Fibroblast of lung (primary cell): ENCODE results near the gene GLOD5. TPM values are rescaled to one million over a fixed set of nuclear protein-coding genes. Genes with fewer than 3 reads are reported as not detected.
A peak's percentile ranks its signal among the peaks of the same experiment; 100 is the strongest.

Experiments
- DNase-seq, 2 donors: peaks; one replicate each; pipeline versions ENCODE4 v3.0.0 to v3.0.0-alpha.2; 2010; ENCODE audit warnings: low read depth in 2 of 2
- H2AFZ ChIP-seq: 2 replicates; pipeline ENCODE4 v1.5.1; 2012; ENCODE audit warnings: low read length, control low read depth, inconsistent platforms
- H3K27ac ChIP-seq: 2 replicates; pipeline ENCODE4 v1.5.1; 2011; ENCODE audit warnings: low read length, control low read depth; ENCODE audit not compliant: insufficient read depth
- H3K27me3 ChIP-seq: 2 replicates; pipeline ENCODE4 v1.5.1; 2011; ENCODE audit warnings: mild to moderate bottlenecking, low read length; ENCODE audit not compliant: control insufficient read depth, insufficient read depth
- H3K36me3 ChIP-seq: 2 replicates; pipeline ENCODE4 v1.5.1; 2011; ENCODE audit warnings: low read length; ENCODE audit not compliant: control insufficient read depth, insufficient read depth
- H3K4me1 ChIP-seq: 2 replicates; pipeline ENCODE4 v1.5.1; 2011; ENCODE audit warnings: low read length; ENCODE audit not compliant: control insufficient read depth, insufficient read depth; ENCODE audit errors: extremely low read depth
- H3K4me2 ChIP-seq: 2 replicates; pipeline ENCODE4 v1.5.1; 2011; ENCODE audit warnings: low read length, control low read depth; ENCODE audit not compliant: insufficient read depth; ENCODE audit errors: extremely low read depth
- H3K4me3 ChIP-seq, 4 experiments: fragments of 200-600 bp in 1 of 4; sonication (generic) in 1 of 4; replicated peaks in 1 of 4; 2 replicates each; pipeline ENCODE4 v1.5.1; 2011 to 2016; ENCODE audit warnings: low read length in 4 of 4, low read depth in 3 of 4, mild to moderate bottlenecking in 3 of 4, control low read depth in 2 of 4, inconsistent platforms in 1 of 4, mixed read lengths in 1 of 4; ENCODE audit not compliant: insufficient read depth in 1 of 4; ENCODE audit errors: control extremely low read depth in 1 of 4
- H3K79me2 ChIP-seq: 2 replicates; pipeline ENCODE4 v1.5.1; 2012; ENCODE audit warnings: mild to moderate bottlenecking, low read length, inconsistent platforms; ENCODE audit not compliant: control insufficient read depth, insufficient read depth
- H3K9ac ChIP-seq: 2 replicates; pipeline ENCODE4 v1.5.1; 2011; ENCODE audit warnings: mild to moderate bottlenecking, low read length, control low read depth; ENCODE audit not compliant: insufficient read depth
- H3K9me3 ChIP-seq: 2 replicates; pipeline ENCODE4 v1.5.1; 2012; ENCODE audit warnings: low read depth, low read length; ENCODE audit not compliant: control insufficient read depth, insufficient read depth
- H4K20me1 ChIP-seq: 2 replicates; pipeline ENCODE4 v1.5.1; 2011; ENCODE audit warnings: low read length; ENCODE audit not compliant: control insufficient read depth, insufficient read depth; ENCODE audit errors: extremely low read depth
- CTCF ChIP-seq, 2 donors: IDR thresholded peaks in 1 of 2; conservative IDR thresholded peaks in 1 of 2; 1 replicate in 1 of 2; 2 replicates in 1 of 2; pipeline ENCODE4 v1.5.1; 2011 to 2012; ENCODE audit warnings: low read length in 2 of 2, control low read depth in 1 of 2, inconsistent platforms in 1 of 2, low read depth in 1 of 2, mild to moderate bottlenecking in 1 of 2
- EZH2 ChIP-seq: IDR thresholded peaks from 2 replicates; pipeline ENCODE4 v1.5.1; 2012; ENCODE audit warnings: low read length, control low read depth, mild to moderate bottlenecking; ENCODE audit errors: missing control alignments
- polyA plus RNA-seq, 2 donors: library from polyadenylated mRNA; depleted of rRNA in 1 of 2; stranded (reverse) in 1 of 2; unstranded in 1 of 2; fragments of >200 nt; gene quantifications; 2 replicates each; pipeline ENCODE4 v1.2.1, GENCODE V29; 2011 to 2012; ENCODE audit warnings: missing spikeins in 1 of 2
- total RNA-seq: library from RNA; depleted of rRNA; stranded (reverse); fragments of >200 nt; gene quantifications from 2 replicates; pipeline ENCODE4 v1.2.1, GENCODE V29; 2014

GLOD5 gene
- total and polyA plus RNA-seq, 2 donors (not counting 1 experiment from before 2014, with no cell fraction given): not detected

GRCh38 chrX:48736878-48737212 is 24.7 kb upstream of the GLOD5 start:
- H4K20me1 ChIP-seq: no peaks in the 10 kb centered on the region
- H3K9ac ChIP-seq: no peak overlapping the region
- no peak overlapping the region for H3K27ac ChIP-seq
- peak overlapping the region; percentile 50 for H2AFZ ChIP-seq
- H3K9me3 ChIP-seq: no peaks in the 10 kb centered on the region
- H3K79me2 ChIP-seq: no peaks in the 10 kb centered on the region
- TF ChIP-seq CTCF (conservative IDR thresholded peaks at IDR 0.05 in 1 of 2, IDR thresholded peaks at IDR 0.05 in 1 of 2; ENCODE audit: low read depth in 1 of 2, low read length in 2 of 2) (no peak), EZH2 (no peak)
- DNase-seq: no peak
- H3K4me1 ChIP-seq: no peaks in the 10 kb centered on the region
- H3K4me2 ChIP-seq: peak overlapping the region; percentile 57
- H3K4me3 ChIP-seq: peak overlapping the region in 2 of 4 experiments; percentile 59 to 63
- no peaks in the 10 kb centered on the region for H3K27me3 ChIP-seq
- H3K36me3 ChIP-seq: no peaks in the 10 kb centered on the region

DNA sequence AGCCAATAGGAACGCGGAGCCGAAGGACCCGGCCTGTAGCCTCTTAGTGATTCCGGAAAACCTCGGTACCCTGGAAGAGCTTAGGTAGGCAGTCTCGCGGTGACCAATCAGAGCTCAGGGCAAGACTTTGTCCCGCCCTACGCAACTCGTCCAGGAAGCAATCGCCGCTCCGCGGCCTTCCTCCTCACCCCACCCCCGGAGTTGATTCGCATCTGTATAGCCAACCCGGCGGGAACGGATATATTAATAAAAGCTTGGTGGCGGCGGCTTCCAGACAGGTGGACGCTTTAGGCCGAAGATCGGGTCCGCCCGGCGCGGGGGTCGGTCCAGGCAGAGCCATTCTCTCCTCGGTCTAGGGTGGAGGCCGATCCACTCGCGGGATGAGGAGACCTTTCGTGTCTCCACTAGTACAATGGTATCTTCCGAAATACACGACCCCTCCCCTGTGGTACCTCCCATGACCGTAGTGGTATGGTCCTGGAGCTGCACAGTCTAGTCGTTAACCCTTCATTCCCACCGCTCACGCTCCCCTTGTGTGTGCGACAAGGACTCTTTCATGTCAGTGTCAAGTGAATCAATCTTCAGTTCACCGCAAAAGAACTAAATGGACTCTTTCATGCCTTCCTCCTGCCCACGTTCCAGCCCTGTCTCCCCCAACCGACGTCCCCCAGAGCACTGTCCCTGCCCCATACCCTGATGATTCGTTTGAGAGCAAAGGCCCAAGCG is 24.2 kb upstream of the GLOD5 start:
- TF ChIP-seq CTCF (conservative IDR thresholded peaks at IDR 0.05 in 1 of 2, IDR thresholded peaks at IDR 0.05 in 1 of 2; ENCODE audit: low read depth in 1 of 2, low read length in 2 of 2) (no peak), EZH2 (no peak)
- no peaks in the 10 kb centered on the region for H3K4me1 ChIP-seq

DNA sequence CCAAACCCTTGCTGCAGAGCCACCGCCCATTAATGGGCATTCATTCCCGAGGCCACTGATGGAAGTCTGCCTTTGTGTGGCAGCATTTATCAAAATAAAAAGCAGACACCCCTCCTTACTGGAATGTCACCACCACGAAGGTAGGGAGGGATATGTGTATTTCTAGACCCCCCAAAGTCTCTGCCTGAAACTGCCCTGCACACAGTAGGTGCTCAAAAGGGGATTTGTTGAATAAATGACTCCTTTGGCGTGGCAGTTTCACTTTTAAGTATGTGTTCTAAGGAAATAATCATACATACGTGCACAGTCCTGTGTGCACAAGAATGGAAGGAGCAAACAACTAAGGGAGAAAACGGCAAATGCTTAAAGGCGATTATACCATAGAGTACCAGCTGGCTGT is 23.6 kb upstream of the GLOD5 start:
- peak overlapping the region; percentile 61 for H3K27ac ChIP-seq
- no peaks in the 10 kb centered on the region for H3K36me3 ChIP-seq
- no peak for DNase-seq
- H3K27me3 ChIP-seq: no peaks in the 10 kb centered on the region
- no peaks in the 10 kb centered on the region for H3K4me1 ChIP-seq
- H3K4me3 ChIP-seq: peak overlapping the region; percentile 44 to 77 (median 55)
- H3K79me2 ChIP-seq: no peaks in the 10 kb centered on the region
- H3K9ac ChIP-seq: no peak overlapping the region
- H3K9me3 ChIP-seq: no peaks in the 10 kb centered on the region
- peak overlapping the region; percentile 83 for H3K4me2 ChIP-seq
- H4K20me1 ChIP-seq: no peaks in the 10 kb centered on the region
- peak overlapping the region; percentile 66 for H2AFZ ChIP-seq
- TF ChIP-seq CTCF (conservative IDR thresholded peaks at IDR 0.05 in 1 of 2, IDR thresholded peaks at IDR 0.05 in 1 of 2; ENCODE audit: low read depth in 1 of 2, low read length in 2 of 2) (no peak), EZH2 (no peak)

More for the DNA sequence above, 24.2 kb upstream of the GLOD5 start:
- H3K79me2 ChIP-seq: no peaks in the 10 kb centered on the region
- DNase-seq: peak; percentile 97 to 99
- H3K36me3 ChIP-seq: no peaks in the 10 kb centered on the region
- H3K4me3 ChIP-seq: peak overlapping the region; percentile 44 to 77 (median 55)
- H3K9ac ChIP-seq: peak overlapping the region; percentile 60
- H3K27me3 ChIP-seq: no peaks in the 10 kb centered on the region
- peak overlapping the region; percentile 66 for H2AFZ ChIP-seq
- no peaks in the 10 kb centered on the region for H3K9me3 ChIP-seq
- peak overlapping the region; percentile 83 for H3K4me2 ChIP-seq
- H3K27ac ChIP-seq: peak overlapping the region; percentile 61
- no peaks in the 10 kb centered on the region for H4K20me1 ChIP-seq
